GM10266 (cell line): ENCODE measurements around the gene SLC66A1.

Source experiments
- DNase-seq: peaks from one replicate; pipeline ENCODE4 v3.0.0; 2012; ENCODE audit errors: extremely low spot score
- CTCF ChIP-seq: IDR thresholded peaks from 2 replicates; pipeline ENCODE4 v1.5.1; 2012; ENCODE audit warnings: mild to moderate bottlenecking, low read depth; ENCODE audit not compliant: control insufficient read depth, insufficient read depth; ENCODE audit errors: missing control alignments

Gene SLC66A1

DNA sequence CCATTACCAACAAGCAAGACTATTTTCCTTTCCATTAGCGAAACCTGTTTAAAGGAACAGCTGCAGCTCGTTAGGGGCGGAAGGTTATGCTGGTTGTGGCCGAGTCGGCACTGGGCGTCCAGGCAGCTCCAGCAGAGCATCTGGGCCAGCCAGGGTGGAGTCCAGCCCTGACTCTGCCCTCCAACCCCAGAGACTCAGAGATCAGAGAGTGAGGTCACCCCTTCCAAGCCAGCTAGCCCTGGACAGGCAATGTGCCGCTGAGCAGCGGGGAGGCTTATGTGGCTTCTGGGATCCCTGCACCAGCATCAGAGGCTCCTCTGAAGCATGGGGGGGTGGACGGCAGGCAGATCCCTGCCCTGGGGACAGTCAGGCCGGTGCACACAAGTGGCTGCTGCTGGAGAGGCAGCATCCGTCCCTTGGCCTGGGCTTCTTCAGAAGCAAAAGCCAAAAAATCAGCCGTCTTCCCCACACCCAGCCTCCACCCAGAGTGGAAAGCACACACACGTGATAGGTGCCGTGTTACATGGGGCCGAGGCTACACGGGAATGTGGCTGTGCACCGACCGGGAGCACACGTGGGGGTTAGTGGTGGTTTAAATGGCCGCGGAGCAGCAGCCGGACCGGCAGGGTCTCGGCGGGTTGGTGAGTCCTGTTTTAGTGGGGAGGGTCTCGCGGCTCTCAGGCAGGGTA is 30.1 kb downstream of the SLC66A1 start:
- DNase-seq, result no peak
- TF ChIP-seq CTCF, result no peak

DNA sequence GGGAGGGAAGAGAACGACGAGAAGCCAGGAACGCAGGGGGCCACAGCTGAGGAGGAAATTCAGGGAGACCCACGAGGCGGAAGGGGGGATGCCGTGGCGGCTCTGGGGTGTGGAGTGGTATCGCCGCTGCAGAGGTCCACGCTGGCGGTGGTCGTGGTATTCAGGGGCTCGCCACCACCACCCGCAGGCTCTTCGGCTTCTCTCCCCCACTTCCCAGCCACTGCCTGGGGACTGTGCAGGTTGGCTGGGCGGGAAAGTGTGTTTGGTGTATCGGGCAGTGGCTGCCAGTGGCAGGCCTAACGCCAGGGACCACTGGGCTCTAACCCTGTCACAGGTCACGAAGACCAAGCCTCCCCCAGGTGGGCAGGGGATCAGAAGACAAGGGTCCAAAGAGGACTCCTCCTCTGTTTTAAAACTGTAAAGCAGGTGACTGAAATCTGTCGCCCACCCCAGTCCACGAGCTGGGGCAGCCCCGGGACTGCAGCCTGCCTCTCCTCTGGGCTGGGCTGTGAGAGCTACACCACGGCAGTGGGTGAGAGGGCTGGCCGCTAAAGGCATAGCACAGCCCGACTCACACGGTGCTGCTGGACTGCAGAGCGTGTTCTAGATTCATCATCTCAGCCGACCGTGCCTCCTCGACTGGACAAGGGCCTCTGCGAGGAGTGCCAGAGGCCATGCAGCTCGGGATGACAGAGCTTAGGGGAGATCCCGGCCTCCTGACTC is 30.9 kb downstream of the SLC66A1 start:
- no peak for TF ChIP-seq CTCF
- no peak for DNase-seq

- no peak for TF ChIP-seq CTCF
- no peak for DNase-seq
These were observed 31.7 kb downstream of the SLC66A1 start for GRCh38 chr1:19343617-19344350.

DNA sequence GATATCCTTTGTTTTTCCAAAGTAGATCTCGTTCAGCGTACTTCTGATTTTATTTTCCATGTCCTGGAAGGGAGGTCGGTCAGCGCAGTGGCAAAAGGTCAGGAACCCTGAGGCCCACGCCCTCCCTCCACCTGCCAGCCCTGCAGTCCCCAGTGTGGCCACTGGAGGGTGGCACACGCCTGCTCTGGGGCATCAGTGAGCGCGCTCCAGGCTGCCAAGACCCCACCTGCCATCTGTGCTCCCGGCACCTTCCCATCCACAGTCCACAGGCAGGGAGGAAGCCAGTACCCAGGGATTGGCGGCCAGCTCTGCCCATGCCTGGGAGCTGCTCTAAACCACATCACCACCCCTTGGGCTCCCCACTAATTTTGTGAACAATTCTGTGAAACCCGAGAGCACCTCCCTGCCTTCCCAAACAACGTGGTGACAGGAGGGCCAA is 32.3 kb downstream of the SLC66A1 start:
- peak; percentile 87 for TF ChIP-seq CTCF
- DNase-seq, result peak; percentile 67

- no peak for TF ChIP-seq CTCF
- DNase-seq, result no peak
These were observed 32.7 kb downstream of the SLC66A1 start for GRCh38 chr1:19344831-19345230.

DNA sequence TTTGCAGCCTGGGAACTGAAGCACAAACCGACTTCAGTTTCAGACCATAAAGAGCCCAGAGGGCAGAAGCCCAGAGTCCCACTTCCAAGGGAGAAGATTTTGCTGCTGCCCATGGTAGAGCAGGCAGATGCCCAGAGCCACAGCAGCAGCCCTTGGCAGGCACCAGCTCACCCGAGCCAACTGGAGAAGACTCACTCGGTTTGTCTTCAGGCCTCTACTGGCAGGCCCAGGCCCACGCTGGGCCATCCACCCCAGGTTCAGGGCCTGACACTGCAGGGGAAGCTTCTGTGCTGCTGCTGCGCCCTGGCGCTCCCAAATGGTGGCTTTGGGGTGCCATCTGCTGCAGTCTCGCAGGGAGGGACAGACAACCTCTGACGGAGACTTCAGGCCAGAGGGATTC is 33.3 kb downstream of the SLC66A1 start:
- DNase-seq, result no peak
- TF ChIP-seq CTCF, result no peak
